Loucy (cell line): ENCODE results near the gene TTC7B.

ENCODE experiments used
- H2AFZ ChIP-seq: fragments of 200-600 bp; sonication (generic); 2 replicates; pipeline ENCODE4 v1.6.0; 2016; ENCODE audit warnings: antibody characterized with exemption, mild to moderate bottlenecking, low read length, moderate library complexity
- H3F3A ChIP-seq: fragments of 200-600 bp; 2 replicates; pipeline ENCODE4 v1.6.0; 2016; ENCODE audit warnings: antibody characterized with exemption, low read depth, mild to moderate bottlenecking
- H3K27me3 ChIP-seq: fragments of 200-600 bp; sonication (generic); 2 replicates; pipeline ENCODE4 v1.6.1; 2014; ENCODE audit warnings: low read length, mild to moderate bottlenecking; ENCODE audit not compliant: insufficient read depth, poor library complexity, severe bottlenecking
- H3K36me3 ChIP-seq: fragments of 200-600 bp; sonication (generic); 2 replicates; pipeline ENCODE4 v1.6.1; 2016; ENCODE audit warnings: low read length; ENCODE audit not compliant: insufficient read depth
- H3K4me1 ChIP-seq: fragments of 200-600 bp; sonication (generic); 2 replicates; pipeline ENCODE4 v1.5.1; 2014; ENCODE audit warnings: low read length, mild to moderate bottlenecking; ENCODE audit not compliant: insufficient read depth, poor library complexity, severe bottlenecking
- H3K4me2 ChIP-seq: fragments of 200-600 bp; sonication (generic); 2 replicates; pipeline ENCODE4 v1.6.0; 2014; ENCODE audit warnings: antibody characterized with exemption, low read length, low read depth, mild to moderate bottlenecking; ENCODE audit not compliant: poor library complexity, severe bottlenecking
- H3K4me3 ChIP-seq: fragments of 200-600 bp; sonication (generic); 2 replicates; pipeline ENCODE4 v1.5.1; 2014; ENCODE audit warnings: low read length, mild to moderate bottlenecking, mixed read lengths; ENCODE audit not compliant: poor library complexity, severe bottlenecking
- H3K79me2 ChIP-seq: fragments of 200-600 bp; sonication (generic); 2 replicates; pipeline ENCODE4 v1.6.1; 2014; ENCODE audit warnings: low read length; ENCODE audit not compliant: insufficient read depth
- H3K9ac ChIP-seq: fragments of 200-600 bp; sonication (generic); 2 replicates; pipeline ENCODE4 v1.6.0; 2014; ENCODE audit warnings: mild to moderate bottlenecking, low read depth, low read length, moderate library complexity; ENCODE audit not compliant: poor library complexity, severe bottlenecking
- H3K9me2 ChIP-seq: fragments of 200-600 bp; sonication (generic); replicated peaks from 2 replicates; pipeline ENCODE4 v1.6.1; 2016; ENCODE audit warnings: low read depth, low read length, mixed read lengths
- H3K9me3 ChIP-seq: fragments of 200-600 bp; sonication (generic); 2 replicates; pipeline ENCODE4 v1.6.1; 2014; ENCODE audit warnings: mild to moderate bottlenecking, antibody characterized with exemption, low read length, low read depth; ENCODE audit not compliant: insufficient read depth
- H4K20me1 ChIP-seq: fragments of 200-600 bp; sonication (generic); 2 replicates; pipeline ENCODE4 v1.6.0; 2014; ENCODE audit warnings: antibody characterized with exemption, low read length, mild to moderate bottlenecking; ENCODE audit not compliant: insufficient read depth, poor library complexity, severe bottlenecking
- CTCF ChIP-seq: fragments of 200-600 bp; sonication (generic); conservative IDR thresholded peaks from 2 replicates; pipeline ENCODE4 v1.5.1; 2014; ENCODE audit warnings: mild to moderate bottlenecking, antibody characterized with exemption, low read length
- EZH2phosphoT487 ChIP-seq: fragments of 200-600 bp; IDR thresholded peaks from 2 replicates; pipeline ENCODE4 v1.6.1; 2018; ENCODE audit warnings: antibody characterized with exemption, mild to moderate bottlenecking, moderate library complexity, borderline replicate concordance

TTC7B gene

GRCh38 chr14:90625445-90625844 is 190.8 kb downstream of the TTC7B start:
- TF ChIP-seq EZH2phosphoT487 (no peak), CTCF (no peak)
- no peaks in the 10 kb centered on the region for H3F3A ChIP-seq
- H3K79me2 ChIP-seq = no peaks in the 10 kb centered on the region
- no peak overlapping the region for H3K9ac ChIP-seq
- H3K27me3 ChIP-seq = no peaks in the 10 kb centered on the region
- H3K4me3 ChIP-seq = no peak overlapping the region
- H2AFZ ChIP-seq = no peak overlapping the region
- no peaks in the 10 kb centered on the region for H3K9me3 ChIP-seq
- H3K4me1 ChIP-seq = peaks cover 12% of the 10 kb centered on the region
- H3K4me2 ChIP-seq = no peak overlapping the region
- H3K36me3 ChIP-seq = peaks cover 3% of the 10 kb centered on the region; the same call in 1 of the 2 replicates
- no peaks in the 10 kb centered on the region for H4K20me1 ChIP-seq
- H3K9me2 ChIP-seq = no peaks in the 10 kb centered on the region

- H3K9ac ChIP-seq = no peak overlapping the region
- no peaks in the 10 kb centered on the region for H3F3A ChIP-seq
- H3K9me2 ChIP-seq = no peaks in the 10 kb centered on the region
- H3K79me2 ChIP-seq = no peaks in the 10 kb centered on the region
- H3K27me3 ChIP-seq = no peaks in the 10 kb centered on the region
- TF ChIP-seq EZH2phosphoT487 = no peak
- no peak for TF ChIP-seq CTCF
- no peak overlapping the region for H3K4me3 ChIP-seq
- H3K36me3 ChIP-seq = peaks cover 3% of the 10 kb centered on the region; the same call in 1 of the 2 replicates
- H3K9me3 ChIP-seq = no peaks in the 10 kb centered on the region
- H4K20me1 ChIP-seq = no peaks in the 10 kb centered on the region
- no peak overlapping the region for H2AFZ ChIP-seq
- peaks cover 12% of the 10 kb centered on the region for H3K4me1 ChIP-seq
- no peak overlapping the region for H3K4me2 ChIP-seq
These were observed 191.4 kb downstream of the TTC7B start for GRCh38 chr14:90624732-90625400.

- Histone ChIP-seq H3K27me3 (no peaks in the 10 kb centered on the region), H4K20me1 (no peaks in the 10 kb centered on the region), H3K9ac (no peak overlapping the region), H3K36me3 (peaks cover 3% of the 10 kb centered on the region; the same call in 1 of the 2 replicates), H3K79me2 (no peaks in the 10 kb centered on the region), H2AFZ (no peak overlapping the region), H3F3A (no peaks in the 10 kb centered on the region), H3K9me3 (no peaks in the 10 kb centered on the region), H3K9me2 (no peaks in the 10 kb centered on the region), H3K4me2 (no peak overlapping the region), H3K4me1 (peaks cover 12% of the 10 kb centered on the region), H3K4me3 (no peak overlapping the region)
- TF ChIP-seq EZH2phosphoT487 (no peak), CTCF (no peak)
These were observed 192.0 kb downstream of the TTC7B start for GRCh38 chr14:90624227-90624626.
